IPS-18c (cell line): ENCODE measurements around the gene RPS6KL1.
"Not testable (repeated sequence)": the region's sequence is repeated elsewhere in the genome, so short reads cannot be mapped to it uniquely, and the experiment has no call there.

ENCODE experiments used
- H3K4me3 ChIP-seq: 2 replicates; pipeline ENCODE4 v1.7.0; 2013; ENCODE audit warnings: low read depth, mild to moderate bottlenecking, low read length, moderate library complexity; ENCODE audit not compliant: insufficient read depth
- H3K9me3 ChIP-seq: one replicate; pipeline ENCODE4 v1.6.1; 2013; ENCODE audit warnings: mild to moderate bottlenecking, low read length, moderate library complexity; ENCODE audit not compliant: control insufficient read depth, insufficient read depth

Gene RPS6KL1

GRCh38 chr14:74942608-74943007 lies 19.5 kb upstream of the RPS6KL1 start:
- Histone ChIP-seq H3K9me3 (peaks cover 2% of the 10 kb centered on the region), H3K4me3 (no peak overlapping the region)

GRCh38 chr14:74942181-74942580 lies 19.1 kb upstream of the RPS6KL1 start:
- H3K9me3 ChIP-seq, result peaks cover 2% of the 10 kb centered on the region
- H3K4me3 ChIP-seq, result no peak overlapping the region

GRCh38 chr14:74941676-74942097 lies 18.6 kb upstream of the RPS6KL1 start:
- H3K4me3 ChIP-seq, result no peak overlapping the region
- peaks cover 2% of the 10 kb centered on the region for H3K9me3 ChIP-seq

GRCh38 chr14:74940956-74941565 lies 18.0 kb upstream of the RPS6KL1 start:
- H3K9me3 ChIP-seq, result peaks cover 2% of the 10 kb centered on the region
- no peak overlapping the region for H3K4me3 ChIP-seq

- peaks cover 2% of the 10 kb centered on the region for H3K9me3 ChIP-seq
Measured at GRCh38 chr14:74938531-74939495, 15.8 kb upstream of the RPS6KL1 start.

GRCh38 chr14:74937171-74937570 lies 14.1 kb upstream of the RPS6KL1 start:
- H3K9me3 ChIP-seq, result peaks cover 2% of the 10 kb centered on the region
- H3K4me3 ChIP-seq, result no peak overlapping the region

More at GRCh38 chr14:74938531-74939495, 15.8 kb upstream of the RPS6KL1 start:
- H3K4me3 ChIP-seq, result no peak overlapping the region

GRCh38 chr14:74936731-74937130 lies 13.7 kb upstream of the RPS6KL1 start:
- H3K9me3 ChIP-seq, result peaks cover 2% of the 10 kb centered on the region
- no peak overlapping the region for H3K4me3 ChIP-seq

- Histone ChIP-seq H3K4me3 (no peak overlapping the region), H3K9me3 (peaks cover 2% of the 10 kb centered on the region)
Measured at GRCh38 chr14:74936151-74936550, 13.1 kb upstream of the RPS6KL1 start.

- peaks cover 2% of the 10 kb centered on the region for H3K9me3 ChIP-seq
- no peak overlapping the region for H3K4me3 ChIP-seq
Measured at GRCh38 chr14:74935360-74935680, 12.3 kb upstream of the RPS6KL1 start.

GRCh38 chr14:74934476-74935359 lies 11.7 kb upstream of the RPS6KL1 start:
- Histone ChIP-seq H3K4me3 (no peak overlapping the region), H3K9me3 (peaks cover 2% of the 10 kb centered on the region)

- Histone ChIP-seq H3K4me3 (no peak overlapping the region), H3K9me3 (peaks cover 2% of the 10 kb centered on the region)
Measured at GRCh38 chr14:74934041-74934440, 11.0 kb upstream of the RPS6KL1 start.

- not testable (repeated sequence) for H3K4me3 ChIP-seq, H3K9me3 ChIP-seq
Measured at GRCh38 chr14:74932936-74933335, 9.9 kb upstream of the RPS6KL1 start.

- no peak overlapping the region for H3K4me3 ChIP-seq
- no peaks in the 10 kb centered on the region for H3K9me3 ChIP-seq
Measured at GRCh38 chr14:74932401-74932901, 9.4 kb upstream of the RPS6KL1 start.

- H3K9me3 ChIP-seq, H3K4me3 ChIP-seq: not testable (repeated sequence)
Measured at GRCh38 chr14:74931744-74932143, 8.7 kb upstream of the RPS6KL1 start.

- Histone ChIP-seq H3K4me3 (no peak overlapping the region), H3K9me3 (no peaks in the 10 kb centered on the region)
Measured at GRCh38 chr14:74929242-74929641, 6.2 kb upstream of the RPS6KL1 start.

GRCh38 chr14:74927225-74927624 lies 4.2 kb upstream of the RPS6KL1 start:
- no peak overlapping the region for H3K4me3 ChIP-seq
- H3K9me3 ChIP-seq, result no peaks in the 10 kb centered on the region

GRCh38 chr14:74924061-74924460 lies 1.0 kb upstream of the RPS6KL1 start:
- H3K9me3 ChIP-seq, result no peaks in the 10 kb centered on the region
- no peak overlapping the region for H3K4me3 ChIP-seq
